Common myeloid progenitor, CD34-positive (primary cell): ENCODE measurements around the gene FXYD6.

ENCODE experiments used
- CTCF ChIA-PET: fragments of 350-600 bp; sonication (Branson Sonifier 250); formaldehyde crosslinking; loops from one replicate; lab custom pipeline; 2021; ENCODE audit warnings: antibody characterized with exemption; lab: Charles Lee
- POLR2A ChIA-PET: fragments of 350-600 bp; sonication (Branson Sonifier 250); formaldehyde crosslinking; loops from one replicate; lab custom pipeline; 2021; ENCODE audit warnings: antibody characterized with exemption; lab: Charles Lee
- DNase-seq, 3 donors: peaks; one replicate each; pipeline versions ENCODE4 v3.0.0 to v3.0.0-alpha.2; 2013
- H3K27ac ChIP-seq, 2 experiments: 1 replicate in 1 of 2; 2 replicates in 1 of 2; pipeline ENCODE4 v1.7.0; 2013; ENCODE audit warnings: inconsistent platforms in 2 of 2, low read length in 2 of 2, mild to moderate bottlenecking in 2 of 2, low read depth in 1 of 2, moderate library complexity in 1 of 2; ENCODE audit not compliant: severe bottlenecking in 2 of 2, insufficient read depth in 1 of 2, poor library complexity in 1 of 2
- H3K27me3 ChIP-seq, 5 experiments: replicated peaks in 2 of 5; 1 replicate in 3 of 5; 2 replicates in 2 of 5; pipeline versions ENCODE4 v1.6.1 to v1.7.0; 2013; ENCODE audit warnings: low read length in 4 of 5, mild to moderate bottlenecking in 2 of 5, moderate library complexity in 2 of 5, inconsistent platforms in 1 of 5; ENCODE audit not compliant: insufficient read depth in 5 of 5, control insufficient read depth in 4 of 5
- H3K36me3 ChIP-seq, 4 experiments: 1 replicate in 2 of 4; 2 replicates in 2 of 4; pipeline versions ENCODE4 v1.6.1 to v1.7.0; 2013; ENCODE audit warnings: low read length in 3 of 4, control low read depth in 1 of 4, mild to moderate bottlenecking in 1 of 4; ENCODE audit not compliant: control insufficient read depth in 4 of 4, insufficient read depth in 4 of 4
- H3K4me1 ChIP-seq, 4 experiments: 1 replicate in 3 of 4; 2 replicates in 1 of 4; pipeline versions ENCODE4 v1.6.1 to v1.7.1; 2013; ENCODE audit warnings: low read length in 3 of 4, mild to moderate bottlenecking in 3 of 4, control low read depth in 1 of 4, inconsistent platforms in 1 of 4, moderate library complexity in 1 of 4; ENCODE audit not compliant: control insufficient read depth in 4 of 4, insufficient read depth in 4 of 4; ENCODE audit errors: control extremely low read depth in 1 of 4
- H3K4me3 ChIP-seq, 7 experiments: 1 replicate in 4 of 7; 2 replicates in 3 of 7; pipeline versions ENCODE4 v1.5.1 to v1.7.0; 2013; ENCODE audit warnings: mild to moderate bottlenecking in 7 of 7, low read length in 6 of 7, moderate library complexity in 6 of 7, inconsistent platforms in 2 of 7, low read depth in 2 of 7, control low read depth in 1 of 7; ENCODE audit not compliant: insufficient read depth in 4 of 7, control insufficient read depth in 1 of 7; ENCODE audit errors: extremely low read depth in 1 of 7
- H3K9me3 ChIP-seq, 5 experiments: 1 replicate in 4 of 5; 2 replicates in 1 of 5; pipeline versions ENCODE4 v1.6.1 to v1.7.1; 2013; ENCODE audit warnings: low read length in 4 of 5, mild to moderate bottlenecking in 2 of 5, inconsistent platforms in 1 of 5, low read depth in 1 of 5, moderate library complexity in 1 of 5; ENCODE audit not compliant: control insufficient read depth in 4 of 5, insufficient read depth in 2 of 5; ENCODE audit errors: control extremely low read depth in 1 of 5
- WGBS: methylation state at CpG from one replicate; pipeline ENCODE4 v1.1.5; 2013; ENCODE audit not compliant: insufficient coverage; 5-methylcytosine and 5-hydroxymethylcytosine counted together

Gene FXYD6

DNA sequence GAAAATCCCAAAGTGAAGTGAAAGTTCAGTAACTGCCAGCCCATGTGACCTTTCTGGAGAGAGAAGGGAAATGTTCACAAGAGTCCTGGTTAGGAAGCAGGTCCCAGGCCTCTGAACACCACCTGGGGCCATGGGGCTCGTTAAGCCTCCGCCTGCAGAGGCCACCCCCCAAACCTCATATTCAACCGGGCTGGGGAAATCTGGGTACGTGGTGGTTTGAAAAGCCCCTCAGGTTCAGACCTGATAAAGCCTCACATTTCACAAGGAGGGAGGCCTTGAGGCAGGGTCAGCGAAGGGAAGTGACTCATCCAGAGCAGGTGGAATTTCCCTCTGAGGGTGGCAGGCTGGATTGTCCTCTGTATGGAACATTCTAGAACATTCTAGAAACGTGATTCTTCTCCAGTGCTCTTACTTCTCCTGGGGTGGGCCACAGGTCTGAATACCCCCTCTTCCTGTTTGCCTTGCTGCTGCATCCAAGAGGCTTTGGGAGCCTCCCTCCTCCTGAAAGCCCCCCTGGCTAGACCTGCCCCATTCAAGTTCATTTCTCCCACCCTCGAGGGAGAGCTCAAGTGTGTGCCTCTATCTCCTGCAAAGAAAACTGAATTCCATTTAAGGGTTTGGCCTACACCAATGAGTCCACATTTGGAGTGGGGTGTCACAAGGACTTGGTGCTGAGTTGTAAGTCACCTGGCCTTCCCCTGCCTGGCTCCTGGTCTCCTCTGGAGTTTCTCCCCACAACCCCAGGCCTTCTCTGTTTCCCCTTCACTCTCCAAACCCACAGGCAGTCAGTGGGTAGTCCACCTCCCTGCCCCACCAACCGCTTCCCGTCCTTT, 58.2 kb downstream of the FXYD6 start:
- H3K27ac ChIP-seq, result no peak overlapping the region
- CTCF ChIA-PET, result interaction anchor here (0.7 to 11.7 kb wide), 29 partner anchors 10 to 392 kb away, joined by 3 to 129 read pairs (median 5); partner anchors contain the start of gene TMPRSS13
- H3K27me3 ChIP-seq, result no peaks in the 10 kb centered on the region
- no peaks in the 10 kb centered on the region for H3K36me3 ChIP-seq
- DNase-seq, result peak; percentile 67 to 88 (median 88)
- no peak overlapping the region for H3K4me3 ChIP-seq
- no peaks in the 10 kb centered on the region for H3K9me3 ChIP-seq
- POLR2A ChIA-PET, result interaction anchor here (1.0 to 1.7 kb wide), 3 partner anchors 9 to 86 kb away, joined by 3 to 7 read pairs (median 5); no protein-coding TSS in a partner anchor
- WGBS, result 87% methylated on average over 5 of the region's 9 CpGs
- H3K4me1 ChIP-seq, result peaks cover 7 to 79% (median 57%) of the 10 kb centered on the region in 4 experiments

DNA sequence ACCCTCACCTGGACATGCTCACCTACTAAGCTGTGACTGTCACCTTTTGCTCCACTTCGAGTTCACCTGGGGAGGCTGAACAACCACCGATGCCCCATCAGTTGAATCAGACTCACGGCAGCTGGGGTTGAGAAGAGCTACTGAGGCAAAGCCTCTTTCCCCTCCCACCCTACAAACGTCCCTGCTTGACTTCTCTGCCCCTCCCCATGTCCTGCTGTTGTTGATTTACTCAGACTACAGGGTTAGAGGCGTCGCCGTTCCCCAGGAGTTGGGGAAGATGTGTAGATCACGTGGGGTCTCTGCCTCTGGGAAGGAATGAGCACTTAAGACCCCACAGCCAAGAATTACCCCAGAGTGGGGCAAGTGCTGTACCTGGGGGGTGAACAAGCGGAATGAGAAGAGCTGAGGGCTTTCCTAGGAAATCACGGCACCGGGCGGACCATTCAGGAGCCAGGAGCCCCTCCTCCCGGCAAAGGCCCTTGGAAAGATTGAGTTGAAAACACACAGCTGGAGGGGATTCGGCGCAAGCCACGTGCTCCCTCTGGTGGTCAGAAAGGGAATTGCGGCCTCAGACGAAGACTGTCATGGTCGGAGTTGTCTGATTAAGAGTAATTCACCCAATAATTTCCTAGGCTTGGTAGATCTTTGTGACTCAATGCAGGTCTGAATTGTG, 59.0 kb downstream of the FXYD6 start:
- Histone ChIP-seq H3K9me3 (no peaks in the 10 kb centered on the region), H3K36me3 (no peaks in the 10 kb centered on the region), H3K27me3 (no peaks in the 10 kb centered on the region), H3K4me3 (no peak overlapping the region), H3K4me1 (peaks cover 4 to 71% (median 49%) of the 10 kb centered on the region in 4 experiments), H3K27ac (no peak overlapping the region)
- POLR2A ChIA-PET, result interaction anchor here (1.7 kb wide), 1 partner anchor 10 kb away, joined by 7 read pairs; no protein-coding TSS in a partner anchor
- peak; percentile 66 to 82 (median 77) for DNase-seq
- 26% methylated on average over 14 of the region's 19 CpGs for WGBS
- CTCF ChIA-PET, result interaction anchor here (0.6 to 11.7 kb wide), 27 partner anchors 9 to 1079 kb away, joined by 3 to 129 read pairs (median 5); no protein-coding TSS in a partner anchor

DNA sequence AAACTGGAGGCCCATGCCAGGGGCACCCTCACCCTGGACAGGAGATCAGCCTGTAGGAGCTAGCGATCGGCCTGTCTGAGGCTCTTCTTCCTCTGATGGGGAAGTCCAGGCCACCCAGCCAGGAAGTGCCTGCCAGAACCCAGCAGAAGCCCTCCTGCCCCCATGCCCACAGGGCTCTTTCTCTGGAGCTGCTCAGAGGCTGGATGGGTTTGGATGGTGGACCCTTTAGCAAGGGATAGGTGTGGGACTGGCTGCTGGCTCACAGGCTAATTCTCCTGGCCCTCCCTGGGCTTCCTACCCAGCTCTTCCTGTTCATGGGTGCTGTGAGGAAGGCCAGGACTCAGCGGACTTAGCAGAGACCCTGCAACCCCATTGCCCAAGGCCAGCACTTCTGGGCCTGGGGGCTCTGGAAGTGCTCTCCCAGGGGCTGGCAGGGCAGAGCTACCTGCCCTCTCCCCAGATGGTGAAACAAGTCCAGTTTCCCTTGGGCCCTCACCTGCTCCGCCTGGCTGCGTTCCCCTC, 59.6 kb downstream of the FXYD6 start:
- Histone ChIP-seq H3K4me1 (peaks cover 4 to 65% (median 43%) of the 10 kb centered on the region in 4 experiments), H3K4me3 (no peak overlapping the region), H3K27me3 (no peaks in the 10 kb centered on the region), H3K27ac (no peak overlapping the region), H3K36me3 (no peaks in the 10 kb centered on the region), H3K9me3 (no peaks in the 10 kb centered on the region)
- 96% methylated on average over 4 of the region's 5 CpGs for WGBS
- no peak for DNase-seq
- ChIA-PET POLR2A (interaction anchor here (1.7 kb wide), 1 partner anchor 10 kb away, joined by 7 read pairs; no protein-coding TSS in a partner anchor), CTCF (interaction anchor here (0.8 to 11.7 kb wide), 26 partner anchors 9 to 441 kb away, joined by 3 to 129 read pairs (median 5); no protein-coding TSS in a partner anchor)

DNA sequence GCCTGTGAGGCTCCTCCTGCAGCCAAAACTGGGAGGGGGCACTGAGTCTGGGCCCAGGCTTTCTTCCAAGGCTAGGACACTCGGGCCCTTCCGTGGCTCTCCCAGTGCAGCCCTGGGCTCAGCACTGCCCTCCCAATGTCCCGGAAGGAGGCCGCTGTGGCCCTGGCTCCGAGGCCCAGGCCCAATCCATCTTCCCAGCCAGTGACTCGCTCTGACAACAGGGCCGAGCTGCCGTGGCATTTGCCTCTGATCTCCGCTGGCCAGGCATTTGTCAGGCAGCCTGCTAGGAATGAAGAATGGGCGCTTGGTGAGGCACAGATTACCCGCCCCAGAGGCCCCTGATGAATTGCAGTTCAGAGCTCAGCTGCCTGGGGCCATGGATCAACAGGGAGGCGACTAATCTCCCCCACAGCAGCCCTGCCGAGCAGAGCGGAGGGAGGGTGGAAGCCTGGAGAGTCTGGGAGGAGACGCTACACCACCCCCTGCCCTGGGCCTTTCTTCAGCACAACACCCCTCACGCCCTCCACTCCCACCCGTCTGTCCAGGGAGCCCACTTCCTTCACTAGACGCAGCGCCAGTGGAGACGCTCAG, 60.2 kb downstream of the FXYD6 start:
- Histone ChIP-seq H3K4me1 (peaks cover 4 to 63% (median 40%) of the 10 kb centered on the region in 4 experiments), H3K9me3 (no peaks in the 10 kb centered on the region), H3K27ac (peak overlapping the region in 1 of 2 experiments; percentile 17), H3K36me3 (no peaks in the 10 kb centered on the region), H3K4me3 (no peak overlapping the region), H3K27me3 (no peaks in the 10 kb centered on the region)
- CTCF ChIA-PET, result interaction anchor here (0.8 to 11.7 kb wide), 25 partner anchors 8 to 390 kb away, joined by 3 to 129 read pairs (median 5); partner anchors contain the start of gene FXYD2
- no peak for DNase-seq
- WGBS, result 92% methylated on average over 12 of the region's 20 CpGs
- POLR2A ChIA-PET, result interaction anchor here (1.4 kb wide), 1 partner anchor 12 kb away, joined by 3 read pairs; no protein-coding TSS in a partner anchor

DNA sequence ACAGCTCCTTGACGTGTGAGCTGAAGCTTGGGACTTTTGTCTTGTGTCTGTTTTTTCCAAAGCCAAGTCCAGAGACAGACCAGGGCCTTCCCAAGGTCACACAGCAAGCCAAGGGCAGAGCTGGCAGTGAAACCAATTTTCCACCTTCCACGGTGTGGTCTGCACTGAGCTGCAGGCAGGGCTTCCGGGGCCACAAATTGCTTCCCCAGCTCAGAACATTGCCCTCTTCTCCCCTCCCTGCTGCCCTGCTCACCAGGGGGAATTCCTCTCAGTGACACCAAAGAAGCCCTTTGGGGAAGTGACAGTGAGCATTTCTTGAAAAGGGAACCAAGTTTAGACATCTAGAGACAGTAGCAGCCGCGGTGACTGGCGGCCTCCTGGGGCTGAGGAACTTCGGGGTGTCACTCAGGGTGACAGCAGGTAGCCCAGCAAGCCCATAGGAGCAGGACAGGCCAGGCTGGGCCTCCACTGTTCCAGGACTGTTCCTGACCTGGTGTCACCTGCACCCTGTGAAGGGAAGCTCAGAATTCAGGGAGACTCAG, 61.1 kb downstream of the FXYD6 start:
- no peaks in the 10 kb centered on the region for H3K9me3 ChIP-seq
- peaks cover 4 to 63% (median 40%) of the 10 kb centered on the region in 4 experiments for H3K4me1 ChIP-seq
- no peaks in the 10 kb centered on the region for H3K27me3 ChIP-seq
- peak overlapping the region; percentile 33 to 35 for H3K27ac ChIP-seq
- peak; percentile 84 to 97 (median 97) for DNase-seq
- POLR2A ChIA-PET, result interaction anchor here (1.4 kb wide), 1 partner anchor 13 kb away, joined by 3 read pairs; no protein-coding TSS in a partner anchor
- no peaks in the 10 kb centered on the region for H3K36me3 ChIP-seq
- WGBS, result 1% methylated on average over 7 of the region's 7 CpGs
- H3K4me3 ChIP-seq, result peak overlapping the region in 4 of 7 experiments; percentile 10 to 42 (median 18)
- CTCF ChIA-PET, result interaction anchor here (0.8 to 11.7 kb wide), 19 partner anchors 7 to 389 kb away, joined by 3 to 129 read pairs (median 4); partner anchors contain the start of gene FXYD2

DNA sequence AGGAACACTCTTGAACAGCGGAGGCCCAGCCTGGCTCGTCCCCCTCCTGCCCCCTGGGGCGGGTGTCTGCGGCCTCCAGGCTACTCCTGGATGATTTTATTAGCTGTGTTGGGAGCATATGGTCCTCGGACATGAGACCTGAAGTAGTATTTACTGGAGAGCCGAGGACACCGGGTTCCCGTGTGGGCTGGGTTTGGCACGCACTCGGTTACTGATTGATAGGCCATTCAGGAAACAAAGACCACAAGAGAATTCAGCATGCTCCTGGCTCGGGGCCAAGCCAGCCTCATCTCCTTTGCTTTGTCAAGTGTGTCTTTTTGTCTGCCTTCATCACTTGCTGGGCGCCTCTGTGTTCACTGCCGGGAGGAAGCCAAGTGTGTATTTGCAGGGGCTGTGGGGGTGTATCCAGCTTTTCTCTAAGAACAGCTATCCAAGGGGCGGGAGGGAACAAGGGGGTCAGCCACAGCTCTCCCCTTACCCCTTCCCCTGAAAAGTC, 61.6 kb downstream of the FXYD6 start:
- Histone ChIP-seq H3K27me3 (no peaks in the 10 kb centered on the region), H3K4me3 (peak overlapping the region in 4 of 7 experiments; percentile 8 to 42 (median 18)), H3K4me1 (peaks cover 4 to 58% (median 40%) of the 10 kb centered on the region in 4 experiments), H3K27ac (peak overlapping the region; percentile 33 to 35), H3K9me3 (no peaks in the 10 kb centered on the region), H3K36me3 (no peaks in the 10 kb centered on the region)
- peak; percentile 80 to 92 (median 91) for DNase-seq
- CTCF ChIA-PET, result interaction anchor here (0.9 to 11.7 kb wide), 13 partner anchors 6 to 389 kb away, joined by 3 to 129 read pairs (median 6); partner anchors contain the start of gene FXYD2
- 5% methylated on average over 11 of the region's 14 CpGs for WGBS
- POLR2A ChIA-PET, result interaction anchor here (1.4 kb wide), 1 partner anchor 14 kb away, joined by 3 read pairs; no protein-coding TSS in a partner anchor
